Ishikawa (cell line): ENCODE data around the gene NOL9.

ENCODE experiments used
- CEBPB ChIP-seq: IDR thresholded peaks from 2 replicates; pipeline ENCODE4 v1.6.1; 2012
- CREB1 ChIP-seq: IDR thresholded peaks from 2 replicates; pipeline ENCODE4 v1.6.1; 2012; ENCODE audit warnings: low read depth
- EGR1 ChIP-seq: IDR thresholded peaks from 2 replicates; pipeline ENCODE4 v1.6.1; 2012
- EP300 ChIP-seq: IDR thresholded peaks from 2 replicates; pipeline ENCODE4 v1.6.1; 2012; ENCODE audit warnings: borderline replicate concordance
- FOXM1 ChIP-seq: IDR thresholded peaks from 2 replicates; pipeline ENCODE4 v1.6.1; 2012; ENCODE audit warnings: low read depth, borderline replicate concordance
- NFIC ChIP-seq: IDR thresholded peaks from 2 replicates; pipeline ENCODE4 v1.6.1; 2012
- RAD21 ChIP-seq: IDR thresholded peaks from 2 replicates; pipeline ENCODE4 v1.6.1; 2012; ENCODE audit warnings: low read depth
- REST ChIP-seq: IDR thresholded peaks from 2 replicates; pipeline ENCODE4 v1.6.1; 2012; ENCODE audit warnings: low read depth, mild to moderate bottlenecking
- TAF1 ChIP-seq: IDR thresholded peaks from 2 replicates; pipeline ENCODE4 v1.6.1; 2012; ENCODE audit warnings: low read depth, mild to moderate bottlenecking
- TCF12 ChIP-seq: IDR thresholded peaks from 2 replicates; pipeline ENCODE4 v1.6.1; 2012; ENCODE audit warnings: low read depth
- TEAD4 ChIP-seq: IDR thresholded peaks from 2 replicates; pipeline ENCODE4 v1.6.1; 2012
- USF1 ChIP-seq: IDR thresholded peaks from 2 replicates; pipeline ENCODE4 v1.6.1; 2012
- YY1 ChIP-seq: IDR thresholded peaks from 2 replicates; pipeline ENCODE4 v1.6.1; 2012; ENCODE audit warnings: low read depth
- ZBTB7A ChIP-seq: IDR thresholded peaks from 2 replicates; pipeline ENCODE4 v1.6.1; 2012; ENCODE audit warnings: low read depth
- TF ChIP-seq, protein P1 (sequence below): IDR thresholded peaks from 2 replicates; pipeline ENCODE4 v1.6.1; 2012

Gene NOL9

GRCh38 chr1:6473974-6474814, 80.1 kb downstream of the NOL9 start:
- TF ChIP-seq NFIC (no peak), CEBPB (no peak), EP300 (no peak), ZBTB7A (no peak), FOXM1 (no peak), REST (no peak), CREB1 (no peak), EGR1 (no peak), USF1 (no peak), TEAD4 (no peak), TAF1 (no peak), RAD21 (no peak), YY1 (no peak), TCF12 (no peak)
- TF ChIP-seq, protein P1, sequence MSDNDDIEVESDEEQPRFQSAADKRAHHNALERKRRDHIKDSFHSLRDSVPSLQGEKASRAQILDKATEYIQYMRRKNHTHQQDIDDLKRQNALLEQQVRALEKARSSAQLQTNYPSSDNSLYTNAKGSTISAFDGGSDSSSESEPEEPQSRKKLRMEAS, result no peak

DNA sequence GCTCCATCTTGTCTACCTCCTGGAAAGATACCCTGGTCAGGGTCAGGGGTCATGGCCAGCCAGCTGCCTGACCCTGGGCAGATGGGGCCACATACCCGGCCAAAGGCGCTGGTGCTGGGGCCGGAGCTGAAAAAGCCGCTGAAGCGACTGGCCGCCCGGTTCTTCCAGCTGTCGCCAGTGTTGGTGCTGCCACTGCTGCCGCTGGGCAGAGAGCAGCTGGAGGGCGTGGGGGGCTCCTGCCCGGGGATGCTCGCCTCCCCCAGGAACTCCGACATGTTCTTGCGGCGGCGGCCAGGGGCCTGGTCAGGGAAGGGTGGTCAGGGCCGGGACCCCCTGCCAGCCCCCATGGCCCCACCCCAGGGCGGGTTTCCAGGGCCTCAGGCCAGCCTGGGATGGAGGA, 81.2 kb downstream of the NOL9 start:
- no peak for TF ChIP-seq TEAD4
- TF ChIP-seq, protein P1, result no peak
- TF ChIP-seq REST, result no peak
- TF ChIP-seq CREB1, result no peak
- no peak for TF ChIP-seq ZBTB7A
- TF ChIP-seq TCF12, result no peak
- no peak for TF ChIP-seq USF1
- no peak for TF ChIP-seq EGR1
- no peak for TF ChIP-seq YY1
- no peak for TF ChIP-seq RAD21
- TF ChIP-seq TAF1, result no peak
- TF ChIP-seq EP300, result no peak
- TF ChIP-seq CEBPB, result no peak
- no peak for TF ChIP-seq NFIC
- no peak for TF ChIP-seq FOXM1

- no peak for TF ChIP-seq FOXM1
These were observed 81.9 kb downstream of the NOL9 start for GRCh38 chr1:6472391-6472790.

- no peak for TF ChIP-seq REST
- no peak for TF ChIP-seq CREB1
- TF ChIP-seq YY1, result no peak
- TF ChIP-seq TEAD4, result no peak
- TF ChIP-seq CEBPB, result no peak
- TF ChIP-seq FOXM1, result no peak
- no peak for TF ChIP-seq EGR1
- no peak for TF ChIP-seq NFIC
- TF ChIP-seq RAD21, result no peak
- TF ChIP-seq, protein P1, result no peak
- TF ChIP-seq TAF1, result no peak
- no peak for TF ChIP-seq EP300
- TF ChIP-seq ZBTB7A, result no peak
- TF ChIP-seq USF1, result no peak
- no peak for TF ChIP-seq TCF12
These were observed 82.3 kb downstream of the NOL9 start for GRCh38 chr1:6471970-6472368.
